ENCODE data around the gene RNU1-3.

RNU1-3 gene

DNA sequence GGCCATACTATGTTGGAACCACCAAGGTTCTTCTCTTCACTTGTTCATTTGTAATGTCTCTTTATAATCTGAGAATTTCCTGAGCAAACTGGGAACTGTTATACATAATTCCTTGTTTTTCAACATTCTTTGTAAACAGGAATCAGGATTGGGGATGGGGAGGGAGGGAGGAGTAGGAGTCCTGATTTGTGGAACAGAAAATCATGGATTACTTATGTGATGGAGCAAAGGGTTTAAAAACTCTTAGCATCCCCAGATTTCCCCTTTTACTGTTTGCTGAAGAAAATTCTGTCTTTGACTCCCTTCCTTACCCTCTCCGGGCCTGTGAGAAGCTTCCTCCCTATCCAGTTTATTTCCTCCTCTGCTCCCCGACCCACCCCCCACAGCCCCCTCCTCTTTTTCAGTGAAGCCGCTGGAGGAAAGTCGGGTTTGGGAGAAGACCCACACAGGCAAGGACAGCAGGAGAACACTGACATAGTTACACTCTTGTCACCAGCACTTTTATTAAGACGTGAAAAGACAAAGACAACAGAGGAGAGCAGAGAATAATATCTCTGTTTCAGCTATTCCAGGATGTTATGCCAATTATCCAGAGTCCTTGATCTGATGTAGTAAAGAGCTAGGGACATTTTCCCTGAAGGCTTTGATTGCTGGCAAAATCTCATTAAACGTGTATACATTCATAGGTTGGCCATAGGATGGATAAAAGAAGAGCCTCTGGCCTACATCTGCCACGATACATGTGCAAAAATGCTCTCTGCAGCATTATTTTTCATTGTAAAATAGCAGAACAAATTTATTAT, 48.8 kb downstream of the RNU1-3 start:
- TF ChIP-seq, protein P1, sequence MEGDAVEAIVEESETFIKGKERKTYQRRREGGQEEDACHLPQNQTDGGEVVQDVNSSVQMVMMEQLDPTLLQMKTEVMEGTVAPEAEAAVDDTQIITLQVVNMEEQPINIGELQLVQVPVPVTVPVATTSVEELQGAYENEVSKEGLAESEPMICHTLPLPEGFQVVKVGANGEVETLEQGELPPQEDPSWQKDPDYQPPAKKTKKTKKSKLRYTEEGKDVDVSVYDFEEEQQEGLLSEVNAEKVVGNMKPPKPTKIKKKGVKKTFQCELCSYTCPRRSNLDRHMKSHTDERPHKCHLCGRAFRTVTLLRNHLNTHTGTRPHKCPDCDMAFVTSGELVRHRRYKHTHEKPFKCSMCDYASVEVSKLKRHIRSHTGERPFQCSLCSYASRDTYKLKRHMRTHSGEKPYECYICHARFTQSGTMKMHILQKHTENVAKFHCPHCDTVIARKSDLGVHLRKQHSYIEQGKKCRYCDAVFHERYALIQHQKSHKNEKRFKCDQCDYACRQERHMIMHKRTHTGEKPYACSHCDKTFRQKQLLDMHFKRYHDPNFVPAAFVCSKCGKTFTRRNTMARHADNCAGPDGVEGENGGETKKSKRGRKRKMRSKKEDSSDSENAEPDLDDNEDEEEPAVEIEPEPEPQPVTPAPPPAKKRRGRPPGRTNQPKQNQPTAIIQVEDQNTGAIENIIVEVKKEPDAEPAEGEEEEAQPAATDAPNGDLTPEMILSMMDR (IDR thresholded peaks at IDR 0.05), result no peak
- no peaks in the 10 kb centered on the region for H3K27me3 Mint-ChIP-seq (ENCODE audit: low read depth, poor library complexity)
- H3K27ac Mint-ChIP-seq, result no peak overlapping the region
- H3K36me3 Mint-ChIP-seq (ENCODE audit: low read depth), result no peaks in the 10 kb centered on the region
- H3K4me1 Mint-ChIP-seq, result no peaks in the 10 kb centered on the region
- no peaks in the 10 kb centered on the region for H3K9me3 Mint-ChIP-seq
- no peak overlapping the region for H3K4me3 Mint-ChIP-seq
- peak; percentile 22 for DNase-seq

DNA sequence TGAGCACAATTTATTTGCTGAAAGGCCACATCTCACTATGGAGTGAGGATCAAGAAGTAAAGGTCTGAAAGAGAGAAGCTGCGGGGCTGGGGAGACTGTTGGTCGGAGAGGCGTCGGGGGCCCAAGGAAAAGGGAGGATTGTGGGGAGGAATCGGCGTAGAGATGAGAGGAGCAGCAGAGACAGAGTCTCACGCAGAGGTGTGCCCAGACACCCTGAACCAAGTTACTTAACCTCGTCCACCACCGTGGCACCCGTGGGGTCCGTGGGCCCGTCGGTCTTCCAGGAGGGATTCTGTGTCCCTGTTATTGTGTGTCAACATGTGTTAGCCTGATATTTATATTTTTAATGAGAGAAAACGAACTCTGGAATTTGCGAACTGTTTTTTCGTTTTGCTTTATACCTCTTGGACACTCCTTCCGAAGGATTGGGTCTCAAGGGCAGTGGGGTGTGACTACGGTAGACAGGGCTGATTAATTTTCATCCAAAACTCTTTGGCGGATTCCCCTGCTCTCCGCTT, 49.6 kb downstream of the RNU1-3 start:
- Mint-ChIP-seq H3K9me3 (no peaks in the 10 kb centered on the region), H3K4me3 (no peak overlapping the region), H3K4me1 (no peaks in the 10 kb centered on the region), H3K27me3 (ENCODE audit: low read depth, poor library complexity) (no peaks in the 10 kb centered on the region), H3K27ac (no peak overlapping the region), H3K36me3 (ENCODE audit: low read depth) (no peaks in the 10 kb centered on the region)
- peak; percentile 52 for DNase-seq
- TF ChIP-seq, protein P1 (IDR thresholded peaks at IDR 0.05), result no peak

Measured in nephron progenitor cell (in vitro differentiated cells).